Measurements from ENCODE around the gene CHCHD6. TPM values are rescaled to one million over a fixed set of nuclear protein-coding genes. Genes with fewer than 3 reads are reported as not detected.

Gene CHCHD6
- total RNA-seq, 1 donor from 2014 or later, result 28.7 TPM

GRCh38 chr3:126677862-126678503 lies 26.1 kb upstream of the CHCHD6 start:
- no peak for TF ChIP-seq CTCF (IDR thresholded peaks at IDR 0.05; ENCODE audit: insufficient read depth, low read length, poor library complexity, severe bottlenecking)
- H3K27me3 ChIP-seq (ENCODE audit: control insufficient read depth, insufficient read depth, low read length), result peaks cover 17% of the 10 kb centered on the region
- DNase-seq (ENCODE audit: low read depth), result no peak
- no peak overlapping the region for H3K4me3 ChIP-seq (ENCODE audit: low read depth, low read length)
- no peaks in the 10 kb centered on the region for H3K36me3 ChIP-seq (ENCODE audit: control insufficient read depth, insufficient read depth, low read length)

GRCh38 chr3:126678693-126679317 lies 25.2 kb upstream of the CHCHD6 start:
- Histone ChIP-seq H3K27me3 (ENCODE audit: control insufficient read depth, insufficient read depth, low read length) (peaks cover 17% of the 10 kb centered on the region), H3K36me3 (ENCODE audit: control insufficient read depth, insufficient read depth, low read length) (no peaks in the 10 kb centered on the region), H3K4me3 (ENCODE audit: low read depth, low read length) (no peak overlapping the region)
- DNase-seq (ENCODE audit: low read depth), result no peak
- no peak for TF ChIP-seq CTCF (IDR thresholded peaks at IDR 0.05; ENCODE audit: insufficient read depth, low read length, poor library complexity, severe bottlenecking)

- Histone ChIP-seq H3K27me3 (ENCODE audit: control insufficient read depth, insufficient read depth, low read length) (peaks cover 19% of the 10 kb centered on the region), H3K36me3 (ENCODE audit: control insufficient read depth, insufficient read depth, low read length) (no peaks in the 10 kb centered on the region), H3K4me3 (ENCODE audit: low read depth, low read length) (no peak overlapping the region)
- TF ChIP-seq CTCF (IDR thresholded peaks at IDR 0.05; ENCODE audit: insufficient read depth, low read length, poor library complexity, severe bottlenecking), result peak; percentile 97
- no peak for DNase-seq (ENCODE audit: low read depth)
Measured at GRCh38 chr3:126679318-126679751, 24.7 kb upstream of the CHCHD6 start.

- TF ChIP-seq CTCF (IDR thresholded peaks at IDR 0.05; ENCODE audit: insufficient read depth, low read length, poor library complexity, severe bottlenecking), result no peak
- DNase-seq (ENCODE audit: low read depth), result no peak
- Histone ChIP-seq H3K4me3 (ENCODE audit: low read depth, low read length) (no peak overlapping the region), H3K36me3 (ENCODE audit: control insufficient read depth, insufficient read depth, low read length) (no peaks in the 10 kb centered on the region), H3K27me3 (ENCODE audit: control insufficient read depth, insufficient read depth, low read length) (peaks cover 20% of the 10 kb centered on the region)
Measured at GRCh38 chr3:126679831-126680666, 24.0 kb upstream of the CHCHD6 start.

- no peaks in the 10 kb centered on the region for H3K36me3 ChIP-seq (ENCODE audit: control insufficient read depth, insufficient read depth, low read length)
- DNase-seq (ENCODE audit: low read depth), result no peak
- H3K4me3 ChIP-seq (ENCODE audit: low read depth, low read length), result no peak overlapping the region
- no peak for TF ChIP-seq CTCF (IDR thresholded peaks at IDR 0.05; ENCODE audit: insufficient read depth, low read length, poor library complexity, severe bottlenecking)
- H3K27me3 ChIP-seq (ENCODE audit: control insufficient read depth, insufficient read depth, low read length), result peaks cover 20% of the 10 kb centered on the region
Measured at GRCh38 chr3:126680667-126681055, 23.4 kb upstream of the CHCHD6 start.
